ENCODE data around the gene NOTCH1.

GRCh38 chr9:136486823-136487620 lies 58.8 kb downstream of the NOTCH1 start:
- TF ChIP-seq, protein P1, sequence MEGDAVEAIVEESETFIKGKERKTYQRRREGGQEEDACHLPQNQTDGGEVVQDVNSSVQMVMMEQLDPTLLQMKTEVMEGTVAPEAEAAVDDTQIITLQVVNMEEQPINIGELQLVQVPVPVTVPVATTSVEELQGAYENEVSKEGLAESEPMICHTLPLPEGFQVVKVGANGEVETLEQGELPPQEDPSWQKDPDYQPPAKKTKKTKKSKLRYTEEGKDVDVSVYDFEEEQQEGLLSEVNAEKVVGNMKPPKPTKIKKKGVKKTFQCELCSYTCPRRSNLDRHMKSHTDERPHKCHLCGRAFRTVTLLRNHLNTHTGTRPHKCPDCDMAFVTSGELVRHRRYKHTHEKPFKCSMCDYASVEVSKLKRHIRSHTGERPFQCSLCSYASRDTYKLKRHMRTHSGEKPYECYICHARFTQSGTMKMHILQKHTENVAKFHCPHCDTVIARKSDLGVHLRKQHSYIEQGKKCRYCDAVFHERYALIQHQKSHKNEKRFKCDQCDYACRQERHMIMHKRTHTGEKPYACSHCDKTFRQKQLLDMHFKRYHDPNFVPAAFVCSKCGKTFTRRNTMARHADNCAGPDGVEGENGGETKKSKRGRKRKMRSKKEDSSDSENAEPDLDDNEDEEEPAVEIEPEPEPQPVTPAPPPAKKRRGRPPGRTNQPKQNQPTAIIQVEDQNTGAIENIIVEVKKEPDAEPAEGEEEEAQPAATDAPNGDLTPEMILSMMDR (IDR thresholded peaks at IDR 0.05; ENCODE audit: low read depth, low read length), result no peak
- no peak for TF ChIP-seq EZH2phosphoT487 (IDR thresholded peaks at IDR 0.05; ENCODE audit: low read depth)
